OCI-LY3 (cell line): Measurements from ENCODE around the gene LHX5.
A peak's percentile ranks its signal among the peaks of the same experiment; 100 is the strongest.

Experiments used
- H2AFZ ChIP-seq: fragments of 200-600, 300-600 bp; shearing (Covaris generic); 2 replicates; pipeline ENCODE4 v1.6.0; 2014; ENCODE audit warnings: antibody characterized with exemption, low read depth, low read length
- H3K27ac ChIP-seq: fragments of 200-600, 300-600 bp; sonication (generic); 2 replicates; pipeline ENCODE4 v1.5.1; 2014; ENCODE audit warnings: mild to moderate bottlenecking, low read length, moderate library complexity, mixed read lengths
- H3K27me3 ChIP-seq: fragments of 200-600, 300-600 bp; sonication (generic); 2 replicates; pipeline ENCODE4 v1.6.1; 2014; ENCODE audit warnings: low read depth, low read length, mixed read lengths
- H3K36me3 ChIP-seq: fragments of 200-600, 300-600 bp; sonication (generic); replicated peaks from 2 replicates; pipeline ENCODE3; 2014; ENCODE audit warnings: low read depth, low read length, mixed read lengths
- H3K4me1 ChIP-seq: fragments of 300-600, 200-600 bp; sonication (generic); 2 replicates; pipeline ENCODE4 v1.6.1; 2014; ENCODE audit warnings: low read length, mixed read lengths
- H3K4me2 ChIP-seq: fragments of 200-600, 300-600 bp; sonication (generic); 2 replicates; pipeline ENCODE4 v1.6.1; 2014; ENCODE audit warnings: low read length, mixed read lengths
- H3K4me3 ChIP-seq: fragments of 300-600, 200-600 bp; sonication (generic); 2 replicates; pipeline ENCODE4 v1.5.1; 2014; ENCODE audit warnings: antibody characterized with exemption, mild to moderate bottlenecking, low read length, moderate library complexity
- H3K79me2 ChIP-seq: fragments of 300-600, 200-600 bp; shearing (Covaris generic); 2 replicates; pipeline ENCODE4 v1.6.1; 2014; ENCODE audit warnings: mild to moderate bottlenecking, low read length, mixed read lengths
- H3K9ac ChIP-seq: fragments of 300-600, 200-600 bp; shearing (Covaris generic); 2 replicates; pipeline ENCODE4 v1.6.0; 2014; ENCODE audit warnings: mild to moderate bottlenecking, low read length, moderate library complexity
- H3K9me3 ChIP-seq: fragments of 200-600, 300-600 bp; shearing (Covaris generic); 2 replicates; pipeline ENCODE4 v1.6.1; 2014; ENCODE audit warnings: low read length, mixed read lengths; ENCODE audit not compliant: insufficient read depth
- H4K20me1 ChIP-seq: fragments of 200-600, 300-600 bp; sonication (generic); 2 replicates; pipeline ENCODE4 v1.6.1; 2016; ENCODE audit warnings: low read length, mixed read lengths; ENCODE audit not compliant: insufficient read depth
- CTCF ChIP-seq: fragments of 200-600, 300-600 bp; sonication (generic); IDR thresholded peaks from 2 replicates; pipeline ENCODE4 v1.5.1; 2014; ENCODE audit warnings: antibody characterized with exemption, low read length, low read depth
- EZH2phosphoT487 ChIP-seq: fragments of 200-600 bp; shearing (Covaris generic); IDR thresholded peaks from 2 replicates; pipeline ENCODE4 v1.6.1; 2018; ENCODE audit warnings: antibody characterized with exemption, mixed run types, low read depth

Gene LHX5

GRCh38 chr12:113418213-113418879 lies 53.3 kb downstream of the LHX5 start:
- Histone ChIP-seq H3K4me1 (peaks cover 40% of the 10 kb centered on the region), H4K20me1 (no peaks in the 10 kb centered on the region), H3K27ac (no peak overlapping the region), H3K4me2 (no peak overlapping the region), H3K27me3 (peaks cover 26% of the 10 kb centered on the region), H3K79me2 (no peaks in the 10 kb centered on the region), H3K9ac (no peak overlapping the region), H3K4me3 (no peak overlapping the region), H3K9me3 (no peaks in the 10 kb centered on the region), H3K36me3 (no peaks in the 10 kb centered on the region), H2AFZ (no peak overlapping the region)
- TF ChIP-seq EZH2phosphoT487 (no peak), CTCF (no peak)

GRCh38 chr12:113416091-113416754 lies 55.4 kb downstream of the LHX5 start:
- H3K4me3 ChIP-seq, result peak overlapping the region; percentile 7; the same call in 1 of the 2 replicates
- H3K27me3 ChIP-seq, result peaks cover 18% of the 10 kb centered on the region
- peak overlapping the region; percentile 51 for H2AFZ ChIP-seq
- H3K79me2 ChIP-seq, result no peaks in the 10 kb centered on the region
- H3K9me3 ChIP-seq, result no peaks in the 10 kb centered on the region
- H3K36me3 ChIP-seq, result no peaks in the 10 kb centered on the region
- H3K4me2 ChIP-seq, result peak overlapping the region; percentile 37
- H3K27ac ChIP-seq, result peak overlapping the region; percentile 11; the same call in 1 of the 2 replicates
- TF ChIP-seq CTCF (peak; percentile 23), EZH2phosphoT487 (no peak)
- peaks cover 24% of the 10 kb centered on the region for H3K4me1 ChIP-seq
- peak overlapping the region; percentile 19; the same call in 1 of the 2 replicates for H3K9ac ChIP-seq
- no peaks in the 10 kb centered on the region for H4K20me1 ChIP-seq

- H3K4me2 ChIP-seq, result no peak overlapping the region
- no peak overlapping the region for H3K4me3 ChIP-seq
- H3K27ac ChIP-seq, result no peak overlapping the region
- H4K20me1 ChIP-seq, result no peaks in the 10 kb centered on the region
- no peaks in the 10 kb centered on the region for H3K36me3 ChIP-seq
- TF ChIP-seq CTCF (no peak), EZH2phosphoT487 (no peak)
- H2AFZ ChIP-seq, result no peak overlapping the region
- peaks cover 15% of the 10 kb centered on the region for H3K27me3 ChIP-seq
- no peaks in the 10 kb centered on the region for H3K9me3 ChIP-seq
- no peak overlapping the region for H3K9ac ChIP-seq
- no peaks in the 10 kb centered on the region for H3K79me2 ChIP-seq
- H3K4me1 ChIP-seq, result peaks cover 14% of the 10 kb centered on the region
Measured at GRCh38 chr12:113414519-113415038, 57.1 kb downstream of the LHX5 start.

- no peaks in the 10 kb centered on the region for H3K36me3 ChIP-seq
- TF ChIP-seq EZH2phosphoT487 (no peak), CTCF (no peak)
- H3K4me1 ChIP-seq, result peaks cover 14% of the 10 kb centered on the region
- no peaks in the 10 kb centered on the region for H3K9me3 ChIP-seq
- H3K27ac ChIP-seq, result no peak overlapping the region
- H3K27me3 ChIP-seq, result peaks cover 16% of the 10 kb centered on the region
- no peak overlapping the region for H3K4me3 ChIP-seq
- H4K20me1 ChIP-seq, result no peaks in the 10 kb centered on the region
- H3K79me2 ChIP-seq, result no peaks in the 10 kb centered on the region
- no peak overlapping the region for H3K9ac ChIP-seq
- H2AFZ ChIP-seq, result no peak overlapping the region
- no peak overlapping the region for H3K4me2 ChIP-seq
Measured at GRCh38 chr12:113413488-113413939, 58.2 kb downstream of the LHX5 start.
